H9 (cell line): ENCODE results near the gene GALNT13. TPM values are rescaled to one million over a fixed set of nuclear protein-coding genes. Genes with fewer than 3 reads are reported as not detected.

Source experiments
- DNase-seq: peaks from one replicate; pipeline ENCODE4 v3.0.0-alpha.2; 2017
- H2AFZ ChIP-seq: one replicate; pipeline ENCODE4 v1.6.1; 2013; ENCODE audit warnings: mild to moderate bottlenecking, low read length, control low read depth, moderate library complexity
- H2AK5ac ChIP-seq: 2 replicates; pipeline ENCODE4 v1.6.1; 2013; ENCODE audit warnings: low read length, control low read depth, mixed read lengths; ENCODE audit not compliant: insufficient read length
- H2BK120ac ChIP-seq: one replicate; pipeline ENCODE4 v1.6.1; 2013; ENCODE audit warnings: low read depth, mild to moderate bottlenecking, low read length, control low read depth, inconsistent platforms; ENCODE audit not compliant: poor library complexity, severe bottlenecking
- H2BK12ac ChIP-seq: 2 replicates; pipeline ENCODE4 v1.6.1; 2013; ENCODE audit warnings: low read length, control low read depth, mixed read lengths, low read depth; ENCODE audit not compliant: insufficient read length
- H2BK15ac ChIP-seq: 2 replicates; pipeline ENCODE4 v1.6.1; 2013; ENCODE audit warnings: low read depth, low read length, control low read depth
- H2BK20ac ChIP-seq: one replicate; pipeline ENCODE4 v1.6.1; 2013; ENCODE audit warnings: low read depth, mild to moderate bottlenecking, low read length, control low read depth, inconsistent platforms; ENCODE audit not compliant: poor library complexity, severe bottlenecking
- H2BK5ac ChIP-seq: 2 replicates; pipeline ENCODE4 v1.6.1; 2013; ENCODE audit warnings: low read length, control low read depth, mixed read lengths; ENCODE audit not compliant: insufficient read length
- H3K14ac ChIP-seq: 2 replicates; pipeline ENCODE4 v1.6.1; 2013; ENCODE audit warnings: low read length, control low read depth; ENCODE audit not compliant: insufficient read depth
- H3K18ac ChIP-seq: 2 replicates; pipeline ENCODE4 v1.6.1; 2013; ENCODE audit warnings: low read depth, mild to moderate bottlenecking, mixed read lengths, low read length, control low read depth; ENCODE audit not compliant: insufficient read length
- H3K23ac ChIP-seq: 2 replicates; pipeline ENCODE4 v1.6.1; 2013; ENCODE audit warnings: low read length, control low read depth, mixed read lengths, low read depth; ENCODE audit not compliant: insufficient read length
- H3K23me2 ChIP-seq: 2 replicates; pipeline ENCODE4 v1.6.1; 2013; ENCODE audit warnings: low read depth, mild to moderate bottlenecking, mixed read lengths, low read length, control low read depth; ENCODE audit not compliant: insufficient read length, poor library complexity, severe bottlenecking
- H3K27ac ChIP-seq: 2 replicates; pipeline ENCODE4 v1.5.1; 2013; ENCODE audit warnings: low read length, control low read depth, mixed read lengths, low read depth; ENCODE audit not compliant: insufficient read length
- H3K27me3 ChIP-seq: 2 replicates; pipeline ENCODE4 v1.6.1; 2013; ENCODE audit warnings: low read length, control low read depth, inconsistent platforms; ENCODE audit not compliant: insufficient read depth
- H3K4ac ChIP-seq: 2 replicates; pipeline ENCODE4 v1.6.1; 2013; ENCODE audit warnings: low read depth, mild to moderate bottlenecking, control low read depth, inconsistent platforms, low read length, moderate library complexity
- H3K4me1 ChIP-seq: 2 replicates; pipeline ENCODE4 v1.6.1; 2013; ENCODE audit warnings: low read length, control low read depth, inconsistent platforms; ENCODE audit not compliant: insufficient read depth
- H3K4me2 ChIP-seq: 2 replicates; pipeline ENCODE4 v1.6.1; 2013; ENCODE audit warnings: low read length, control low read depth, mixed read lengths; ENCODE audit not compliant: insufficient read length, insufficient read depth
- H3K56ac ChIP-seq: 2 replicates; pipeline ENCODE4 v1.6.1; 2013; ENCODE audit warnings: low read depth, mild to moderate bottlenecking, mixed read lengths, low read length, control low read depth; ENCODE audit not compliant: insufficient read length
- H3K79me1 ChIP-seq: 2 replicates; pipeline ENCODE4 v1.6.1; 2013; ENCODE audit warnings: low read depth, mild to moderate bottlenecking, moderate library complexity, low read length, control low read depth, inconsistent platforms; ENCODE audit not compliant: insufficient read depth, poor library complexity, severe bottlenecking
- H3K79me2 ChIP-seq: 2 replicates; pipeline ENCODE4 v1.6.1; 2013; ENCODE audit warnings: low read length, control low read depth, inconsistent platforms; ENCODE audit not compliant: insufficient read depth
- H3K9ac ChIP-seq: 2 replicates; pipeline ENCODE4 v1.6.1; 2013; ENCODE audit warnings: low read length, control low read depth, mixed read lengths; ENCODE audit not compliant: insufficient read length; ENCODE audit errors: extremely low read depth
- H3K9me3 ChIP-seq: one replicate; pipeline ENCODE4 v1.6.1; 2013; ENCODE audit warnings: low read depth, low read length, inconsistent platforms; ENCODE audit not compliant: control insufficient read depth
- H3T11ph ChIP-seq: one replicate; pipeline ENCODE4 v1.6.1; 2013; ENCODE audit warnings: mild to moderate bottlenecking, low read length, control low read depth, inconsistent platforms
- H4K20me1 ChIP-seq: one replicate; pipeline ENCODE4 v1.6.1; 2013; ENCODE audit not compliant: control insufficient read depth, insufficient read length, insufficient read depth
- H4K5ac ChIP-seq: 2 replicates; pipeline ENCODE4 v1.6.1; 2013; ENCODE audit warnings: low read depth, mild to moderate bottlenecking, mixed read lengths, low read length, control low read depth; ENCODE audit not compliant: insufficient read length
- H4K8ac ChIP-seq: replicated peaks from 2 replicates; pipeline ENCODE4 v1.6.1; 2013; ENCODE audit warnings: low read length, control low read depth, mixed read lengths, low read depth; ENCODE audit not compliant: insufficient read length
- H4K91ac ChIP-seq: 2 replicates; pipeline ENCODE4 v1.6.1; 2013; ENCODE audit warnings: low read depth, mild to moderate bottlenecking, moderate library complexity, mixed read lengths, low read length, control low read depth; ENCODE audit not compliant: insufficient read length
- H3K27ac Mint-ChIP-seq, 3 experiments: 2 replicates in 2 of 3; 3 replicates in 1 of 3; pipeline ENCODE4 v1.8.0; 2020 to 2021; ENCODE audit warnings: mixed read lengths in 3 of 3, mild to moderate bottlenecking in 1 of 3, moderate library complexity in 1 of 3
- H3K27me3 Mint-ChIP-seq: 2 replicates; pipeline ENCODE4 v1.8.0; 2021; ENCODE audit warnings: low read depth, mild to moderate bottlenecking, moderate library complexity, mixed read lengths
- H3K36me3 Mint-ChIP-seq, 3 experiments: 2 replicates in 2 of 3; 3 replicates in 1 of 3; pipeline ENCODE4 v1.8.0; 2020 to 2021; ENCODE audit warnings: low read depth in 3 of 3, mixed read lengths in 3 of 3; ENCODE audit not compliant: insufficient read depth in 1 of 3
- H3K4me1 Mint-ChIP-seq, 2 experiments: 2 replicates each; pipeline ENCODE4 v1.8.0; 2020; ENCODE audit warnings: mixed read lengths in 2 of 2
- H3K4me3 Mint-ChIP-seq, 2 experiments: 2 replicates in 1 of 2; 3 replicates in 1 of 2; pipeline ENCODE4 v1.8.0; 2020 to 2021; ENCODE audit warnings: mild to moderate bottlenecking in 2 of 2, mixed read lengths in 2 of 2, moderate library complexity in 1 of 2
- H3K9me3 Mint-ChIP-seq, 2 experiments: 2 replicates in 1 of 2; 3 replicates in 1 of 2; pipeline ENCODE4 v1.8.0; 2020; ENCODE audit warnings: mild to moderate bottlenecking in 2 of 2, mixed read lengths in 2 of 2, moderate library complexity in 1 of 2
- CTCF ChIP-seq: fragments of 200-600 bp; sonication (generic); conservative IDR thresholded peaks from 3 replicates; pipeline ENCODE4 v1.8.0; 2021; ENCODE audit warnings: antibody characterized with exemption, mild to moderate bottlenecking
- WGBS: extraction: QIAGEN DNeasy Blood & Tissue Kit; methylation state at CpG from one replicate; pipeline ENCODE4 v1.1.7; 2013; ENCODE audit warnings: missing lambda C conversion rate, low lambda C conversion rate, mixed read lengths; ENCODE audit not compliant: insufficient read length; ENCODE audit errors: extremely low coverage; 5-methylcytosine and 5-hydroxymethylcytosine counted together
- total RNA-seq: library from RNA; stranded (reverse); gene quantifications from 2 replicates; pipeline ENCODE4 v1.2.1, GENCODE V29; 2021

GALNT13 gene
- total RNA-seq, 1 experiment from 2014 or later: 6.6 TPM

GRCh38 chr2:154437104-154437503, 565.4 kb downstream of the GALNT13 start:
- Histone ChIP-seq H3K27ac (no peak overlapping the region), H3K4ac (no peak overlapping the region), H2AK5ac (no peak overlapping the region), H3K18ac (no peak overlapping the region), H4K91ac (no peak overlapping the region), H3T11ph (no peak overlapping the region), H3K56ac (no peak overlapping the region), H3K23me2 (no peaks in the 10 kb centered on the region), H2BK12ac (no peak overlapping the region), H3K23ac (no peak overlapping the region), H3K79me2 (no peaks in the 10 kb centered on the region), H3K4me1 (no peaks in the 10 kb centered on the region), H2BK20ac (no peak overlapping the region), H4K8ac (no peak overlapping the region), H3K79me1 (no peaks in the 10 kb centered on the region), H3K9me3 (no peaks in the 10 kb centered on the region), H2AFZ (no peak overlapping the region), H2BK15ac (no peak overlapping the region), H2BK5ac (no peak overlapping the region), H4K20me1 (no peaks in the 10 kb centered on the region), H3K14ac (no peak overlapping the region), H3K27me3 (no peaks in the 10 kb centered on the region), H4K5ac (no peak overlapping the region), H2BK120ac (no peak overlapping the region), H3K4me2 (no peak overlapping the region), H3K9ac (no peak overlapping the region)
- no peak for TF ChIP-seq CTCF
- H3K36me3 Mint-ChIP-seq: no peaks in the 10 kb centered on the region
- H3K4me3 Mint-ChIP-seq: no peak overlapping the region
- no peaks in the 10 kb centered on the region for H3K9me3 Mint-ChIP-seq
- no CpG with 5 or more reads among the region's 8 CpGs for WGBS
- no peaks in the 10 kb centered on the region for H3K4me1 Mint-ChIP-seq
- H3K27me3 Mint-ChIP-seq: no peaks in the 10 kb centered on the region
- H3K27ac Mint-ChIP-seq: no peak overlapping the region
- DNase-seq: no peak
